Cardiac fibroblast (primary cell): ENCODE measurements around the gene HLA-DQA2.
"Not testable (repeated sequence)": the region's sequence is repeated elsewhere in the genome, so short reads cannot be mapped to it uniquely, and the experiment has no call there.

Experiments used
- DNase-seq, 2 donors: peaks; one replicate each; pipeline versions ENCODE4 v3.0.0 to v3.0.0-alpha.2; 2010; ENCODE audit warnings: low read depth in 2 of 2
- H3K4me3 ChIP-seq, 2 donors: replicated peaks in 1 of 2; 1 replicate in 1 of 2; 2 replicates in 1 of 2; pipeline ENCODE4 v1.5.1; 2011; ENCODE audit warnings: low read depth in 2 of 2, low read length in 2 of 2, mild to moderate bottlenecking in 2 of 2, moderate library complexity in 1 of 2
- CTCF ChIP-seq: IDR thresholded peaks from one replicate; pipeline ENCODE4 v1.5.1; 2011; ENCODE audit warnings: low read depth, mild to moderate bottlenecking, low read length, inconsistent platforms

The HLA-DQA2 gene

GRCh38 chr6:32741031-32741960 is at the start of gene HLA-DQA2:
TSS of gene HLA-DQA2 (plus strand) at chr6:32741391. CDS start at chr6:32741444, 53 bp downstream.
- TF ChIP-seq CTCF: no peak
- no peak within 1 kb of the TSS for H3K4me3 ChIP-seq
- no peak for DNase-seq

- DNase-seq: peak in 1 of 2 donors; percentile 11
- peak; percentile 16 for TF ChIP-seq CTCF
- H3K4me3 ChIP-seq: no peak overlapping the region
Measured at GRCh38 chr6:32692019-32692418, 49.2 kb upstream of the HLA-DQA2 start.

- no peak for DNase-seq
- no peak for TF ChIP-seq CTCF
- no peak overlapping the region for H3K4me3 ChIP-seq
Measured at GRCh38 chr6:32697031-32697430, 44.2 kb upstream of the HLA-DQA2 start.

GRCh38 chr6:32700391-32701040 is 40.7 kb upstream of the HLA-DQA2 start:
- peak; percentile 73 for TF ChIP-seq CTCF
- DNase-seq: peak; percentile 74 to 76
- H3K4me3 ChIP-seq: no peak overlapping the region

- no peak for DNase-seq
- no peak for TF ChIP-seq CTCF
- no peak overlapping the region for H3K4me3 ChIP-seq
Measured at GRCh38 chr6:32703347-32703746, 37.8 kb upstream of the HLA-DQA2 start.

GRCh38 chr6:32705164-32705563 is 36.0 kb upstream of the HLA-DQA2 start:
- not testable (repeated sequence) for H3K4me3 ChIP-seq, DNase-seq

GRCh38 chr6:32709625-32710024 is 31.6 kb upstream of the HLA-DQA2 start:
- TF ChIP-seq CTCF: no peak
- no peak for DNase-seq

More at GRCh38 chr6:32709625-32710024, 31.6 kb upstream of the HLA-DQA2 start:
- H3K4me3 ChIP-seq: no peak overlapping the region
